ENCODE data around the gene H2AZ2. TPM values are rescaled to one million over a fixed set of nuclear protein-coding genes. Genes with fewer than 3 reads are reported as not detected.
"Not testable (repeated sequence)": the region's sequence is repeated elsewhere in the genome, so short reads cannot be mapped to it uniquely, and the experiment has no call there.

Gene H2AZ2
- total RNA-seq, 2 experiments from 2014 or later: 274 to 440 TPM

GRCh38 chr7:44811093-44811492 is 36.8 kb downstream of the H2AZ2 start:
- no peak overlapping the region for H3K4me2 ChIP-seq (ENCODE audit: low read length)
- TF ChIP-seq EZH2phosphoT487 (IDR thresholded peaks at IDR 0.05; ENCODE audit: borderline replicate concordance, low read depth, low read length): no peak
- TF ChIP-seq, protein P1, sequence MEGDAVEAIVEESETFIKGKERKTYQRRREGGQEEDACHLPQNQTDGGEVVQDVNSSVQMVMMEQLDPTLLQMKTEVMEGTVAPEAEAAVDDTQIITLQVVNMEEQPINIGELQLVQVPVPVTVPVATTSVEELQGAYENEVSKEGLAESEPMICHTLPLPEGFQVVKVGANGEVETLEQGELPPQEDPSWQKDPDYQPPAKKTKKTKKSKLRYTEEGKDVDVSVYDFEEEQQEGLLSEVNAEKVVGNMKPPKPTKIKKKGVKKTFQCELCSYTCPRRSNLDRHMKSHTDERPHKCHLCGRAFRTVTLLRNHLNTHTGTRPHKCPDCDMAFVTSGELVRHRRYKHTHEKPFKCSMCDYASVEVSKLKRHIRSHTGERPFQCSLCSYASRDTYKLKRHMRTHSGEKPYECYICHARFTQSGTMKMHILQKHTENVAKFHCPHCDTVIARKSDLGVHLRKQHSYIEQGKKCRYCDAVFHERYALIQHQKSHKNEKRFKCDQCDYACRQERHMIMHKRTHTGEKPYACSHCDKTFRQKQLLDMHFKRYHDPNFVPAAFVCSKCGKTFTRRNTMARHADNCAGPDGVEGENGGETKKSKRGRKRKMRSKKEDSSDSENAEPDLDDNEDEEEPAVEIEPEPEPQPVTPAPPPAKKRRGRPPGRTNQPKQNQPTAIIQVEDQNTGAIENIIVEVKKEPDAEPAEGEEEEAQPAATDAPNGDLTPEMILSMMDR (conservative IDR thresholded peaks at IDR 0.05; ENCODE audit: low read length): no peak
- no peaks in the 10 kb centered on the region for H3K9me3 ChIP-seq (ENCODE audit: low read length)
- BruUV-seq (replicated peaks): no TSS peak
- H3K9me2 ChIP-seq (ENCODE audit: insufficient read depth, low read length): no peaks in the 10 kb centered on the region
- H3K27ac ChIP-seq (ENCODE audit: low read depth, low read length, poor library complexity, severe bottlenecking): no peak overlapping the region
- H3K4me1 ChIP-seq (ENCODE audit: insufficient read depth, low read length, poor library complexity, severe bottlenecking): no peaks in the 10 kb centered on the region
- intact Hi-C loops (cut with micrococcal nuclease; ENCODE audit: unreplicated experiment): no loop called here
- H2AFZ ChIP-seq (ENCODE audit: low read length): no peak overlapping the region
- POLR2A ChIA-PET: interaction anchor here (0.9 kb wide), 1 partner anchor 13 kb away, joined by 3 read pairs; no protein-coding TSS in a partner anchor
- no peaks in the 10 kb centered on the region for H4K20me1 ChIP-seq (ENCODE audit: insufficient read depth, low read length)
- H3K36me3 ChIP-seq (ENCODE audit: insufficient read depth, low read length): no peaks in the 10 kb centered on the region
- no peaks in the 10 kb centered on the region for H3K79me2 ChIP-seq (ENCODE audit: insufficient read depth, low read depth, low read length)
- H3K4me3 ChIP-seq (ENCODE audit: low read depth, low read length, poor library complexity, severe bottlenecking): no peak overlapping the region
- CTCF ChIA-PET (ENCODE audit: unreplicated experiment): no interaction called here
- no peak for DNase-seq (ENCODE audit: low spot score)

DNA sequence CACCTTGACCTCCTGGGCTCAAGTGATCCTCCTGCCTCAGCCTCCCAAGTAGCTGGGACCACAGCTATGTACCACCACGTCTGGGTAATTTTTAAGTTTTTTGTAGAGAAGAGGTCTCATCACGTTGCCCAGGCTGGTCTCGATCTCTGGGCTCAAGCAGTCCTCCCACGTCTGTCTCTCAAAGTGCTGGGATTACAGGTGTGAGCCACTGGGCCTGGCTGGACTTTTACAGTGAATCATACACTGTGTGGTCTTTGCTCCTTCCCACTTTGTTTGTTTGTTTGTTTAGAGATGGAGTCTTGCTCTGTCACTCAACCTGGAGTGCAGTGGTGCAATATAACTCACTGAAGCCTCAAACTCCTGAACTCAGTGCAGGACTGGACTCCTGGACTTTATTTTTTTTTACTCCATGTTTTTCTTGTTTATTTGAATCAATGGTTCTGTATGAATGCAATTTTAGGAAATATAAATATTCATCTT is 38.9 kb downstream of the H2AZ2 start:
- Histone ChIP-seq H3K4me3 (ENCODE audit: low read depth, low read length, poor library complexity, severe bottlenecking) (no peak overlapping the region), H3K79me2 (ENCODE audit: insufficient read depth, low read depth, low read length) (no peaks in the 10 kb centered on the region), H3K9me3 (ENCODE audit: low read length) (no peaks in the 10 kb centered on the region), H3K27ac (ENCODE audit: low read depth, low read length, poor library complexity, severe bottlenecking) (no peak overlapping the region), H3K4me1 (ENCODE audit: insufficient read depth, low read length, poor library complexity, severe bottlenecking) (no peaks in the 10 kb centered on the region), H3K4me2 (ENCODE audit: low read length) (no peak overlapping the region), H3K36me3 (ENCODE audit: insufficient read depth, low read length) (peaks cover 14% of the 10 kb centered on the region), H4K20me1 (ENCODE audit: insufficient read depth, low read length) (no peaks in the 10 kb centered on the region), H2AFZ (ENCODE audit: low read length) (no peak overlapping the region), H3K9me2 (ENCODE audit: insufficient read depth, low read length) (no peaks in the 10 kb centered on the region)
- BruUV-seq (replicated peaks): no TSS peak
- no peak for DNase-seq (ENCODE audit: low spot score)
- ChIA-PET POLR2A (interaction anchor here (0.6 to 1.2 kb wide), 4 partner anchors 11 to 205 kb away, joined by 3 to 8 read pairs (median 3); no protein-coding TSS in a partner anchor), CTCF (ENCODE audit: unreplicated experiment) (no interaction called here)
- intact Hi-C loops (cut with micrococcal nuclease; ENCODE audit: unreplicated experiment): no loop called here
- TF ChIP-seq, protein P1 (conservative IDR thresholded peaks at IDR 0.05; ENCODE audit: low read length): no peak
- no peak for TF ChIP-seq EZH2phosphoT487 (IDR thresholded peaks at IDR 0.05; ENCODE audit: borderline replicate concordance, low read depth, low read length)

- ChIA-PET CTCF (ENCODE audit: unreplicated experiment) (no interaction called here), POLR2A (interaction anchor here (0.6 to 1.2 kb wide), 4 partner anchors 14 to 233 kb away, joined by 3 to 5 read pairs (median 4); no protein-coding TSS in a partner anchor)
- BruUV-seq (replicated peaks): no TSS peak
Measured at GRCh38 chr7:44805950-44806349, 41.9 kb downstream of the H2AZ2 start.

GRCh38 chr7:44803828-44804519 is 43.9 kb downstream of the H2AZ2 start:
- intact Hi-C loops (cut with micrococcal nuclease; ENCODE audit: unreplicated experiment); H3K4me1 ChIP-seq (ENCODE audit: insufficient read depth, low read length, poor library complexity, severe bottlenecking); H3K4me2 ChIP-seq (ENCODE audit: low read length); H3K9me2 ChIP-seq (ENCODE audit: insufficient read depth, low read length); CTCF ChIA-PET (ENCODE audit: unreplicated experiment); BruUV-seq (replicated peaks); DNase-seq (ENCODE audit: low spot score); H3K9me3 ChIP-seq (ENCODE audit: low read length); H2AFZ ChIP-seq (ENCODE audit: low read length); H3K4me3 ChIP-seq (ENCODE audit: low read depth, low read length, poor library complexity, severe bottlenecking); H3K27ac ChIP-seq (ENCODE audit: low read depth, low read length, poor library complexity, severe bottlenecking): not testable (repeated sequence)
- Histone ChIP-seq H4K20me1 (ENCODE audit: insufficient read depth, low read length) (peaks cover 14% of the 10 kb centered on the region), H3K36me3 (ENCODE audit: insufficient read depth, low read length) (peaks cover 63% of the 10 kb centered on the region), H3K79me2 (ENCODE audit: insufficient read depth, low read depth, low read length) (peaks cover 19% of the 10 kb centered on the region)
- POLR2A ChIA-PET: interaction anchor here (0.6 to 1.0 kb wide), 2 partner anchors 15 to 22 kb away, joined by 3 to 6 read pairs; no protein-coding TSS in a partner anchor

More at GRCh38 chr7:44805950-44806349, 41.9 kb downstream of the H2AZ2 start:
- H4K20me1 ChIP-seq (ENCODE audit: insufficient read depth, low read length): peaks cover 5% of the 10 kb centered on the region; the same call in 1 of the 2 replicates
- H3K9me2 ChIP-seq (ENCODE audit: insufficient read depth, low read length): no peaks in the 10 kb centered on the region
- H3K27ac ChIP-seq (ENCODE audit: low read depth, low read length, poor library complexity, severe bottlenecking): no peak overlapping the region
- no peak overlapping the region for H3K4me3 ChIP-seq (ENCODE audit: low read depth, low read length, poor library complexity, severe bottlenecking)
- intact Hi-C loops (cut with micrococcal nuclease; ENCODE audit: unreplicated experiment): no loop called here
- H2AFZ ChIP-seq (ENCODE audit: low read length): no peak overlapping the region
- H3K36me3 ChIP-seq (ENCODE audit: insufficient read depth, low read length): peaks cover 43% of the 10 kb centered on the region
- DNase-seq (ENCODE audit: low spot score): no peak
- TF ChIP-seq, protein P1 (conservative IDR thresholded peaks at IDR 0.05; ENCODE audit: low read length): no peak
- TF ChIP-seq EZH2phosphoT487 (IDR thresholded peaks at IDR 0.05; ENCODE audit: borderline replicate concordance, low read depth, low read length): no peak
- peaks cover 5% of the 10 kb centered on the region; the same call in 1 of the 2 replicates for H3K79me2 ChIP-seq (ENCODE audit: insufficient read depth, low read depth, low read length)
- no peak overlapping the region for H3K4me2 ChIP-seq (ENCODE audit: low read length)
- no peaks in the 10 kb centered on the region for H3K9me3 ChIP-seq (ENCODE audit: low read length)
- no peaks in the 10 kb centered on the region for H3K4me1 ChIP-seq (ENCODE audit: insufficient read depth, low read length, poor library complexity, severe bottlenecking)
